Transverse colon (tissue), 4 donors: ENCODE results near the gene RRAD. TPM values are rescaled to one million over a fixed set of nuclear protein-coding genes. Genes with fewer than 3 reads are reported as not detected.

Experiments used
- DNase-seq: peaks from one replicate; pipeline ENCODE4 v3.0.0-alpha.2; 2019
- H3K27ac ChIP-seq, 4 donors: fragments of 200-600 bp; sonication (generic); 2 replicates each; pipeline ENCODE4 v1.5.1; 2016 to 2018; ENCODE audit warnings: inconsistent platforms in 4 of 4
- H3K27me3 ChIP-seq: fragments of 200-600 bp; sonication (generic); 2 replicates; pipeline ENCODE4 v1.5.1; 2017; ENCODE audit warnings: inconsistent platforms
- H3K36me3 ChIP-seq, 4 donors: fragments of 200-600 bp; sonication (generic); 2 replicates each; pipeline ENCODE4 v1.5.1; 2017 to 2019; ENCODE audit warnings: inconsistent platforms in 4 of 4
- H3K4me1 ChIP-seq, 4 donors: fragments of 200-600 bp; sonication (generic); 2 replicates each; pipeline ENCODE4 v1.5.1; 2017 to 2020; ENCODE audit warnings: inconsistent platforms in 4 of 4
- H3K4me3 ChIP-seq, 4 donors: fragments of 200-600 bp; sonication (generic); 1 replicate in 1 of 4; 2 replicates in 3 of 4; pipeline versions ENCODE4 v1.5.1 to v1.6.1; 2017 to 2019; ENCODE audit warnings: inconsistent platforms in 4 of 4
- H3K9me3 ChIP-seq, 2 donors: fragments of 200-600 bp; sonication (generic); 2 replicates each; pipeline ENCODE4 v1.5.1; 2017 to 2019; ENCODE audit warnings: inconsistent platforms in 2 of 2
- EP300 ChIP-seq: sonication (generic); formaldehyde crosslinking; IDR thresholded peaks from one replicate; pipeline ENCODE4 v1.6.1; 2017; ENCODE audit warnings: antibody characterized with exemption, low read depth
- POLR2A ChIP-seq: fragments of 450-650 bp; IDR thresholded peaks from one replicate; pipeline ENCODE4 v1.6.1; 2016; ENCODE audit warnings: antibody characterized with exemption, mild to moderate bottlenecking, moderate library complexity
- POLR2AphosphoS5 ChIP-seq, 3 donors: sonication (generic); formaldehyde crosslinking; IDR thresholded peaks; one replicate each; pipeline ENCODE4 v1.6.1; 2016; ENCODE audit warnings: antibody characterized with exemption in 3 of 3
- WGBS, 2 donors: methylation state at CpG; one replicate each; pipeline ENCODE4 v1.1.5; 2018; ENCODE audit warnings: low coverage in 1 of 2; 5-methylcytosine and 5-hydroxymethylcytosine counted together
- in situ Hi-C, 4 donors: fragments of 200-750 bp; cut with MboI; loops; one replicate each; pipeline versions ENCODE4 v1.15.0 to v1.15.1; 2017; ENCODE audit warnings: low sequenced_read_pairs in 3 of 4, low pct_ligation_motif_present in 1 of 4, low pct_unique_long_range_greater_than_20kb in 1 of 4
- intact Hi-C: fragments of 100-400 bp; cut with DNase I; formaldehyde crosslinking; loops from one replicate; pipeline ENCODE4 v1.15.1; 2023; ENCODE audit warnings: low total_unique reads
- total RNA-seq, 4 donors: library from RNA; depleted of rRNA; stranded (reverse); fragments of >200 nt; gene quantifications; one replicate each; pipeline ENCODE4 v1.1.0, GENCODE V29; 2016
- TF ChIP-seq, protein P1 (sequence below), 5 experiments: fragments of 200-600 bp in 3 of 5; fragments of 450-650 bp in 2 of 5; sonication (generic) in 3 of 5; IDR thresholded peaks; 1 replicate in 2 of 5; 2 replicates in 3 of 5; pipeline ENCODE4 v1.5.1; 2016 to 2017; ENCODE audit warnings: antibody characterized with exemption in 5 of 5, inconsistent platforms in 3 of 5, mild to moderate bottlenecking in 2 of 5, moderate library complexity in 1 of 5

RRAD gene
- total RNA-seq, 4 donors from 2014 or later: 3.5 to 15.3 (median 4.2) TPM; not detected in 1

- Histone ChIP-seq H3K36me3 (no peaks in the 10 kb centered on the region), H3K9me3 (no peaks in the 10 kb centered on the region), H3K27ac (peak overlapping the region; percentile 73 to 83 (median 79)), H3K27me3 (no peaks in the 10 kb centered on the region), H3K4me1 (peaks cover 37 to 61% (median 43%) of the 10 kb centered on the region in 4 donors), H3K4me3 (no peak overlapping the region)
- no peak for TF ChIP-seq EP300
- no peak for DNase-seq
- intact Hi-C loops: no loop called here
- WGBS, 2 donors: 88% methylated on average over 13 of the region's 13 CpGs; no CpG with 5 or more reads in 1 of the 2 donors
- in situ Hi-C loops: no loop called here
Observed at GRCh38 chr16:66904428-66904845, 20.9 kb downstream of the RRAD start.

DNA sequence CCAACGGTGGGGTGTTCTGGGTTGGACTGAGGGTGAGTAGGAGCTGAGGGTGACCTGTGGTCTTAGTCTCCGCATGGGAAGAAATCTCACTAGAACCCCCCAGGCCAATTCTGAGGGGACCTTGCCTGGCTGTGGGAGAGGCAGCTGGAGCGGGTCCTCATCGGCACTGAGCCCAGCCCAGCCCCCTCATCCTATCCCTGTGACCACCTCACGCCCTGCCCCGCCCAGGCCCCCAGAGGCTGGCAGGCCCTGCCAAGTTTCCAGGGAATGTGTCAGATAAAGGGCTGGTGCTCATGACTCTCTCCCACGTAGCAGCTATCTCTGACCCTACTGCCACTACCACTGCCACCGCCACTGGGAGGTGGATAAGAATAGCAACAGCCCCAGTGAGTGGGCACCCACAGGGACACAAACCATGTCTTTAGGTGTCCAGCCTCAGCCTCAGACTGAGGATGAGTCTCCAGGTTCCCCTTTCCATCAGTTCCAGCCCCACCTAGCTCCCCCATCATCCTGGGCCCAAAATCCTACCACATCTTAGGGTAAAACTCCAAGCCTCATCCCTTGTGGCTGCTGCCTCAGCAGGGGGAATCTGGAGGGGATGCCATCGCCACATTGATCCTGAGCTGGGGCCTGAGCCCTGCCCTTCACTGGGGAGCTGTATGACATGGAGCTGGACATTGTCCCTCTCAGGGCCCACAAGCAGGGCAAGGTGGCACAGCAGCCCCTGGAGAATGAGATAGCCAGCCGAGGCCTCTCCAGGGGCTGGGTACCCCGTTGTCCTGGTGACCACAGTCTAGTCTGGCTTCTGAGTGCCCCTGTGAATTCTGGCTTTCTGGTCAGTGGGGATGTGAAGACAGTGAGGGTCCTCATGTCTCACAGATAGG is 21.5 kb downstream of the RRAD start:
- no peak overlapping the region for H3K4me3 ChIP-seq
- peak overlapping the region; percentile 73 to 83 (median 79) for H3K27ac ChIP-seq
- TF ChIP-seq, protein P1, sequence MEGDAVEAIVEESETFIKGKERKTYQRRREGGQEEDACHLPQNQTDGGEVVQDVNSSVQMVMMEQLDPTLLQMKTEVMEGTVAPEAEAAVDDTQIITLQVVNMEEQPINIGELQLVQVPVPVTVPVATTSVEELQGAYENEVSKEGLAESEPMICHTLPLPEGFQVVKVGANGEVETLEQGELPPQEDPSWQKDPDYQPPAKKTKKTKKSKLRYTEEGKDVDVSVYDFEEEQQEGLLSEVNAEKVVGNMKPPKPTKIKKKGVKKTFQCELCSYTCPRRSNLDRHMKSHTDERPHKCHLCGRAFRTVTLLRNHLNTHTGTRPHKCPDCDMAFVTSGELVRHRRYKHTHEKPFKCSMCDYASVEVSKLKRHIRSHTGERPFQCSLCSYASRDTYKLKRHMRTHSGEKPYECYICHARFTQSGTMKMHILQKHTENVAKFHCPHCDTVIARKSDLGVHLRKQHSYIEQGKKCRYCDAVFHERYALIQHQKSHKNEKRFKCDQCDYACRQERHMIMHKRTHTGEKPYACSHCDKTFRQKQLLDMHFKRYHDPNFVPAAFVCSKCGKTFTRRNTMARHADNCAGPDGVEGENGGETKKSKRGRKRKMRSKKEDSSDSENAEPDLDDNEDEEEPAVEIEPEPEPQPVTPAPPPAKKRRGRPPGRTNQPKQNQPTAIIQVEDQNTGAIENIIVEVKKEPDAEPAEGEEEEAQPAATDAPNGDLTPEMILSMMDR (IDR thresholded peaks at IDR 0.05): no peak
- no peak for TF ChIP-seq POLR2AphosphoS5 (IDR thresholded peaks at IDR 0.05)
- TF ChIP-seq EP300: no peak
- TF ChIP-seq POLR2A: no peak
- H3K4me1 ChIP-seq: peaks cover 39 to 66% (median 47%) of the 10 kb centered on the region in 4 donors
- 75% methylated on average over 11 of the region's 11 CpGs; no CpG with 5 or more reads in 1 of the 2 donors for WGBS, 2 donors
- H3K36me3 ChIP-seq: no peaks in the 10 kb centered on the region
- DNase-seq: no peak
- in situ Hi-C loops (no loop called here), intact Hi-C loops (no loop called here)
- no peaks in the 10 kb centered on the region for H3K27me3 ChIP-seq
- no peaks in the 10 kb centered on the region for H3K9me3 ChIP-seq

GRCh38 chr16:66902648-66903543 is 22.4 kb downstream of the RRAD start:
- H3K4me1 ChIP-seq: peaks cover 39 to 74% (median 51%) of the 10 kb centered on the region in 4 donors

GRCh38 chr16:66901626-66902025 is 23.7 kb downstream of the RRAD start:
- in situ Hi-C loops (no loop called here), intact Hi-C loops (no loop called here)
- DNase-seq: no peak
- no peak for TF ChIP-seq EP300
- TF ChIP-seq, protein P1 (IDR thresholded peaks at IDR 0.05): no peak
- TF ChIP-seq POLR2AphosphoS5 (IDR thresholded peaks at IDR 0.05): no peak
- no peak for TF ChIP-seq POLR2A
- Histone ChIP-seq H3K27ac (peak overlapping the region; percentile 75 to 83 (median 82)), H3K36me3 (no peaks in the 10 kb centered on the region), H3K4me3 (no peak overlapping the region), H3K27me3 (no peaks in the 10 kb centered on the region), H3K4me1 (peaks cover 44 to 85% (median 56%) of the 10 kb centered on the region in 4 donors), H3K9me3 (no peaks in the 10 kb centered on the region)
- WGBS, 2 donors: 94% methylated on average over 10 of the region's 10 CpGs; no CpG with 5 or more reads in 1 of the 2 donors

More at GRCh38 chr16:66902648-66903543, 22.4 kb downstream of the RRAD start:
- no peaks in the 10 kb centered on the region for H3K36me3 ChIP-seq
- DNase-seq: no peak
- H3K27me3 ChIP-seq: no peaks in the 10 kb centered on the region
- no peak overlapping the region for H3K4me3 ChIP-seq
- H3K27ac ChIP-seq: peak overlapping the region; percentile 75 to 83 (median 82)
- in situ Hi-C loops: no loop called here
- TF ChIP-seq, protein P1 (IDR thresholded peaks at IDR 0.05): no peak
- TF ChIP-seq POLR2A: no peak
- no peak for TF ChIP-seq POLR2AphosphoS5 (IDR thresholded peaks at IDR 0.05)
- TF ChIP-seq EP300: no peak
- intact Hi-C loops: no loop called here
- WGBS, 2 donors: 71% methylated on average over 14 of the region's 14 CpGs; no CpG with 5 or more reads in 1 of the 2 donors
- no peaks in the 10 kb centered on the region for H3K9me3 ChIP-seq
